GM21360 (cell line): ENCODE results near the gene CIAO3.

Experiments used
- ATAC-seq: cut with Tn5 transposase; IDR thresholded peaks from one replicate; pipeline ENCODE4 v1.9.1; 2021; ENCODE audit warnings: mild to moderate bottlenecking, moderate library complexity; ENCODE audit not compliant: unreplicated experiment

CIAO3 gene

GRCh38 chr16:711548-712320, 29.1 kb downstream of the CIAO3 start:
- ATAC-seq, result no peak

- no peak for ATAC-seq
Measured at GRCh38 chr16:711084-711483, 29.7 kb downstream of the CIAO3 start.

GRCh38 chr16:710500-711075, 30.2 kb downstream of the CIAO3 start:
- no peak for ATAC-seq

GRCh38 chr16:709566-710499, 31.0 kb downstream of the CIAO3 start:
- no peak for ATAC-seq

DNA sequence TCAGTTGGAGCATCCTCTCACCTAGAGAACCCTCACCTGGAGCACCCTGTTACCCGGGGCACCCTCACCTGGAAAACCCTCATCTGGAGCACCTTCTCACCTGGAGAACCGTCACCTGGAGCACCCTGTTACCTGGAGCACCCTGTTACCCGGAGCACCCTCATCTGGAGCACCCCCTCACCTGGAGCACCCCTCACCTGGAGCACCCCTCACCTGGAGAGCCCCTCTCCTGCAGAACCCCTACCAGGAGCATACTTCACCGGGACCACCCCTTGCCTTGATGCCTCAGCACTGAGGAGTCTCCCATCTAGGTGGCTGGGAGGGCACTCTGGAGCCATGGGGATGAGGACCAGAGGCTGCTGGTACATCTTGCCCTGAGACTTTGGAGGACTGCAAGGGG, 31.8 kb downstream of the CIAO3 start:
- no peak for ATAC-seq

- ATAC-seq, result no peak
Measured at GRCh38 chr16:708019-708418, 32.8 kb downstream of the CIAO3 start.

GRCh38 chr16:707062-707538, 33.7 kb downstream of the CIAO3 start:
- ATAC-seq, result no peak

DNA sequence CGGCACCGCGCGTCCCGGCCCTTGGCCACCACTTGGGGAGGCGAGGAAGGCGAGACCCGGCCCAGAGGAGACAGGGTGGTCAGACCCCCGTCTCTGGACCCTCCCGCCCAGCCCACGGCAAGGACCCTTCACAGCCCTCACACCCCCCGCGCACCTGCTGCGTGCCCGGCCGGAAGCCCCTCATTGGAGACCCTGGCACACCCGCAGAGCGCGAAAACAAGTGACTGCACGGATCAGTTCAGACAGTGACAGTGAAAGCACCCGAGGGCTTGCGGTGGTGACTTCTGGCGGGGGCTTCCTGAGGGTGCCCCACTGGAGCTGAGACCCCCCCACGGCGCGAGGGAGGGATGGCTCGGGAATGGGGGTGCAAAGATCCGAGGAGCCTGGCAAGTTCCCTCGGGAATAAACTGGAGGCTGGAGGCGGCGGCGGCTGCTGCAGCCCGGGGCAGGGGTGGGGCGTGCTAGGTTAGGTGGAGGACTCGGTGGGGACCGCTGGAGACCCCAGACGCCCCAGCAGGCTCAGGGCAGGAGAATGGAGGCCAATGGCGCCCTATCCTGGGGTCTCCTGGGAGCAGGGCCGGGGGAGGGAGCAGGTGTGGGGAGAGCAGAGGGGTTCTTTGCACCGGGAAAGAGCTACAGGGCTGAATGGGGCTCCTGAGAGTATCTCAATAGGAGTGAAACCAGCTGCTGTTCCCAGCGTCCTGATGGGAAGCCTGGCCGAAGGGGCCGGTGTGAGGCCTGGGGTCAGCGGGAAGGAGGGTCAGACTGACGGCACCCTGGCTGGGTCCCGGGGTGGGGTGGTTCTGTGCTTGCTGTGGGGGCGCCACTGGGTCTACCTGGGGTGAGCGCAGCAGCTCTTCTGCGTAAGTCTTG, 34.4 kb downstream of the CIAO3 start:
- ATAC-seq, result no peak

- ATAC-seq, result no peak
Measured at GRCh38 chr16:705431-706188, 35.2 kb downstream of the CIAO3 start, which contains the start of gene FBXL16. Gene FBXL16, minus strand, starts transcription at chr16:705801. Its CDS starts 8,396 bp downstream, at chr16:697405.

DNA sequence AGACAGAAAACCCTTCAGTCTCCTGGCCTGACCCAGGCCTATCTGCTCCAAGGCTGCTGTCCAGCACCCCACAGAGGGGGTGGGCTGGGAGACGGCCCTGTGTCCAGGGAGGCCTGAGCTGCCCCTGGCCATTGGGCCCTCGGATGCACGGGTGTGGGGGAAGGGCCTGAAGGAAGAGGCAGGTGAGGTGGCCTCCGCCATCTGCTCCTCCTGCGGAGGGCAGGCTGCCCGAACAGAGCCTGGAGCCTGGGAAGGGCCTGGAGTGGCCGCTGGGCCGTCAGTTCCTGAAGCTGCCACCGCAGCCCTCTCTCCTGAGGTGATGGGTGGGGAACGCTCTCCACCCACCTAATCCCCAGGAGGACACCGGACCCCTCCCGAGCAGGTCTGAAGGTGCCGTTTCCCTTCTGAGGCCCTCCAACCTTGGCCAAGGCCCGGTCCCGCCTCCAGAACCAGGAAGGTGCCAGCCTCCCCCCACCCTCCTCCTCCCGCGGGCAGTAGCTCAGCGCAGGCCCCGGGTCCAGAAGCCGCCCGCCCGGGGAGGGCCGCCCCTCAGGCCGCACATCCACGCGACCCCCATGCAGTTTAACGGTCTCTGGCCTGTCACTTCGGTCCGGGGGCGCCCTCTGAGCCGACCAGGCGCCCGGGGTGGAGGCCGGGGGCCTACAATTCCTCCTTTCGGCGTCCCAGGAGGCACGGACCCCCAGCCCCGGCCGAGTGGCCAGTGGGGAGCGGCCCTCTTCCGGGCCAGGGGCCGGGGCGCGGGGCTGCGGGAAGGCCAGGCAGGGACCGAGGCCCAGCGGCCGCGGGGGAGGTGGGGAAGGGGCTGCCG, 36.0 kb downstream of the CIAO3 start:
- ATAC-seq, result no peak

DNA sequence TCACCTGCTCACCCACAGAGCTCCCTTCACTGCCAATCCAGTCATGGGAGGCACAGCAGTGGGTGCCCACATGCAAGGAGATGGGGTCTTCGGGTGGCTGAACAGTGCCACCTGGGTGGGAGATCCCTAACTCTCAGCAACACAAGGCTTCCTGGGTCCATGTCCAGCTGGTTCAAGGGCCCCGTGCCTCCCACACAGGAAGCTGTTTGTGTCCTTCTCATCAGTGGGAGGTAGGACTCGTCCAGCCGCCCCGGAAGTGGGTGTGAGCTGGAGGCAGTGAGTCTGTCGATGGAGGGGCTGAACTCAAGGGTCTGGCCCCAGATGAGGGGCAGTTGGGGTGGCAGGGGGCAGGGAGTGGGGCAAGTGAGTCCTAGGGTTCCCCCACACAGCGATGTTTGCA, 36.8 kb downstream of the CIAO3 start:
- no peak for ATAC-seq

- ATAC-seq, result no peak
Measured at GRCh38 chr16:703406-703805, 37.4 kb downstream of the CIAO3 start.

DNA sequence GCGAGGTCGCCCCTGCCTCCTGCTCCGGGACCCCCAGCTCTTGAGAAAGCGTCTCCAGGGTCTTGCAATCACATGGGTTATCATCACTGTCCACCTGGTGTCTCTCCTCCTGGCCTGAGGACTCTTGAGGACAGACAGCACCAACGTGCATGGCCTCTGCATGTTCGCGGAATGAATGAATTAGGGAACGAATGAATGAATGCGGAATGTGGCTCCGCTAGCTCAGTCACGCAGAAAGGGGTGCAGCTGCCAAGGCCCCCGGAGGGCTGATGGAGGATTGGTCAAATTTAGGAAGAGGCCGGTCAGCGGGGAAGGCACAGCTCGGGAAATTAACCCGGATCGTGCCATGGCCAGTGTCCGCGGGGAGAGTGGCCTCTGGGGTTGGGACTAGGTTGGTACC, 38.5 kb downstream of the CIAO3 start:
- no peak for ATAC-seq

DNA sequence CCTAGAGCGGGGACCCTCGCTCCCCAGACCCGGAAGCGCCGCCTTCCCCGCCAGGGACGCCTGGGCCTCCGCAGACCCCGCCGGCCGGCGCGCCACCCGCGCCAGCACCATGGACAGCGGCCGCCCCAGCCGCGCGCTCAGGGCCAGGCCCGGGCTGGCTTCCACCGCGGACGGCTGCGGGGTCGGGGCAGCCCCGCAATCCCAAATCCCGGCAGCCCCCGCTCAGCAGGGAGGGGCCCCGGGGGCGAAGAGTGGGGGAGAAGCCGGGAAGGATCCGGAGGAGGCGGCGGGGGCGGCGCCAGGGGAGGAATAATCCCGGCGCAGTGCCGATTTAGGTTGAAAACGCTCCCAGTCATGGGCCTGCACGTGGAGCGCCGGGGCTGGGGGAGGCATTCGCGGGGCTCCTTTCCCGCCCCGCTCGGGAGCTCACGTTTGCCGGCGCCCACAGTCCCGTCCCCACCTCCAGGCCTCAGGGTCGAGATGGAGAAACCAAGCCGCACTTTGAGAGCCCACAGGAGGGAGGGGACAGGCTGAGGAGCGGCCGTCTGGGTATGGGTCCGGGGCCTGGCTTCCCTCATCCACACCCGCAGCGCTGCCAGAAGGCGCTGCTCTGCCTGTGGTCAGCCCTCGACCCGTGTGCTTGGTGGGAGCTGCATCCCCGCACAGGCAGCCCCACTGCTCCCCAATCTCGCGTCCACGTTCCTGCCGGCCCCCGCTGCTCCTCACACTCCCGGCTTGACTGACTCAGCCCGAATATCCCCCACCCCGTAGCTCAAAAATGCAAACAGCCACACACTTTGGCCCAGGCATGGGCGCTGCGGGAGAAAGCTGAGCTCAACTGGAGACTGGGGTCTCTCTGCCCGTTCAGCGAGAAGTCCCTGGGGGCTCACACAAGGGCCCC, 39.9 kb downstream of the CIAO3 start:
- ATAC-seq, result no peak

DNA sequence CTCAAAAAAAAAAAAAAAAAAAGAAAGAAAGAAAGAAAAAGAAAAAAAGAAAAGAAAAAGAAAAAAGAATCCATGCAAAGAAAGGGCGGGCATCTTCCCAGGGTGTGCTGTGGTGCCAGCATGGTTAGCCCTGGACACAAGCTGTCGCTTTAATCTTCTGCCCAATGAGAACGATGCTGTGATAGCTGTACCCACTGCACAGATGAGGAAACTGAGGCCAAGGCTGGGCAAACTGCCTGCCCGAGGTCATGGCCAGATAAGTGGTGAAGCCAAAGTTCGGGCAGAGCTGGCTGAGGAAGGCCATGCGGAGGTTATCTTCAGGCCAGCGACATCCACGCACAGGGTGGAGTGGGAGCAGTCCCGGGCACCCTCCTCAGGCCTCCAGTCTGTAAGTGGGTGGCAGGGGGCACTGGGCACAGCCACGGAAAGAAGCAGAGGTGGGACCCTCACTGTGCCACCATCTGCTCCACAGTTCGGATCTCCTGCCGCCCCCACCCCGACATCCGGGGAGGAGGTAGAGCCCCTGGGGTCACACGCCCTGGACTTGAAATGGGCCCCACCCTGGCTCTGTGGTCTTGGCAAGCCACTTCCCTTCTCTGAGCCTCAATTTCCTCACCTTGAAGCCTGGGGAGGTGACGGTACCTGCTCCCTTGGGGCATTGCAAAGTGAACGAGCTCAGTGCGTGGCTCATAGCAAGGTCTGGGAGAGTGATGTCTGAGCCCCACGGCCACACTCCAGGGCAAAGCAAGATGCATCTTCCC, 41.7 kb downstream of the CIAO3 start:
- ATAC-seq, result no peak

DNA sequence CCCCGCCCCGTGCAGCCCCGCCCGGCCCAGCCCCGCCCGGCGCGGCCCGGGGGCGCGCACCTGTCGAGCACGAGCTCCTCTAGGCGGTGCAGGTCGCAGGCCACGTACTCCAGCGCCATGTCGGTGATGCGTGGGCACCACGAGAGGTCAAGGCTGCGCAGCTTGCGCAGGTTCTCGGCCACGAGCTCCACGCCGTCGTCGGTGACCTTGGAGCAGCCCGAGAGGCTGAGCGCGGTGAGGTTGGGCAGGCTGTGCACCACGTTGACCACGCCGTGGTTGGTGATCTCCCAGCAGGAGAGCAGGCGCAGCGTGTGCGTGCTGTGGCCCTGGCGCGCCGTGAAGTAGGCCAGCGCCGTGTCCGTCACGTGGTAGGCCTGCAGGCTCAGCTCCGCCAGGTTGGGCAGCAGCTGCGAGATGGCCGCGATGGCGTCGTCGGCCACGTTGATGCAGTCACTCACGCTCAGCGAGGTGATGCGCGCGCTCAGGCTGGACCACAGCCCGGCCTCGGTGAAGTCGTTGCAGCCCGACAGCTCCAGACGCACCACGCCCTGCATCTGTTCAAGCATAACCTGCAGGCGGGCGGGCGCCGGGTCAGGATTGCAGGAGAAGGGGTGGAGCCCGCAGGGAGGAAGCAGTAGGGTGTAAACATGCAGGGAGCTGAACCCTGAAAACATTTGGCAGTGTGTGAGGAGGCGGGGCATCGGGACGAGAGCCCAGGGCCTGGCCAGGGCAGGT, 45.3 kb downstream of the CIAO3 start:
- ATAC-seq, result no peak
